Activated T-cell treated with anti-CD3 and anti-CD28 coated beads, Interleukin-2, amount 50 U/mL, for 1 hour (primary cell): Measurements from ENCODE around the gene TRABD.

Experiments
- DNase-seq: peaks from one replicate; pipeline ENCODE4 v3.0.0-alpha.2; 2020

The TRABD gene

GRCh38 chr22:50205781-50206569 is 20.3 kb downstream of the TRABD start:
- no peak for DNase-seq

GRCh38 chr22:50206599-50206998 is 20.9 kb downstream of the TRABD start:
- no peak for DNase-seq

GRCh38 chr22:50207383-50208140 is 21.8 kb downstream of the TRABD start:
- DNase-seq, result no peak

GRCh38 chr22:50208430-50208938 is 22.8 kb downstream of the TRABD start:
- DNase-seq, result no peak

- no peak for DNase-seq
These were observed 23.5 kb downstream of the TRABD start for GRCh38 chr22:50208939-50209892.

- peak; percentile 74 for DNase-seq
These were observed 24.2 kb downstream of the TRABD start for GRCh38 chr22:50209893-50210292.

- DNase-seq, result no peak
These were observed 24.8 kb downstream of the TRABD start for GRCh38 chr22:50210378-50211139.

- no peak for DNase-seq
These were observed 25.4 kb downstream of the TRABD start for GRCh38 chr22:50211147-50211546.

GRCh38 chr22:50213263-50213662 is 27.6 kb downstream of the TRABD start:
- DNase-seq, result no peak

- DNase-seq, result no peak
These were observed 29.8 kb downstream of the TRABD start for GRCh38 chr22:50215297-50216054.

GRCh38 chr22:50216055-50216683 is 30.5 kb downstream of the TRABD start:
- DNase-seq, result no peak

- DNase-seq, result no peak
These were observed 31.2 kb downstream of the TRABD start for GRCh38 chr22:50216684-50217520.

- no peak for DNase-seq
These were observed 31.9 kb downstream of the TRABD start for GRCh38 chr22:50217543-50218152.

GRCh38 chr22:50218153-50218995 is 32.7 kb downstream of the TRABD start:
- DNase-seq, result no peak

GRCh38 chr22:50218996-50219727 is 33.4 kb downstream of the TRABD start:
- no peak for DNase-seq

GRCh38 chr22:50219800-50220602 is 34.3 kb downstream of the TRABD start:
- DNase-seq, result no peak
